ENCODE results near the gene HRH1.

DNA sequence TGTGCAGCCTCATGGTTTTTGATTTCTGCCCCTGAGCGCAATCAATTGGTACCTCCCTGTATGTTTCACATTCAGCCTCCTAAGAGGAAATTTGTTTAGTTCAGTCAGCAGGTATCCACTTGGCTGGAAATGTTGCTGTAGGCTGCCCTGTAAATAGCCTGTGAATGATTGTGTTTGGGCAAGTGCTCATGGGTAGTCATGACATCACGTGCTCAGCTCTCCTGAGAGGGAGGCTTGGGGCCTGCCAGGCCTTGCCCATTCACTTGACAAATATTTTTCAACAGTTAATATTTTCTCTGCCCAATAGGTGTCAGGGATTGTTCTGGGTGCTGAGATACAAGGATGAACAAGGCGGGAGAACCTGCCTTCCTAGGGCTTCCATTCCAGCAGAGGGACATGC, 13.3 kb downstream of the HRH1 start:
- no peak for TF ChIP-seq POLR2A (IDR thresholded peaks at IDR 0.05; ENCODE audit: low read depth)
- TF ChIP-seq, protein P1, sequence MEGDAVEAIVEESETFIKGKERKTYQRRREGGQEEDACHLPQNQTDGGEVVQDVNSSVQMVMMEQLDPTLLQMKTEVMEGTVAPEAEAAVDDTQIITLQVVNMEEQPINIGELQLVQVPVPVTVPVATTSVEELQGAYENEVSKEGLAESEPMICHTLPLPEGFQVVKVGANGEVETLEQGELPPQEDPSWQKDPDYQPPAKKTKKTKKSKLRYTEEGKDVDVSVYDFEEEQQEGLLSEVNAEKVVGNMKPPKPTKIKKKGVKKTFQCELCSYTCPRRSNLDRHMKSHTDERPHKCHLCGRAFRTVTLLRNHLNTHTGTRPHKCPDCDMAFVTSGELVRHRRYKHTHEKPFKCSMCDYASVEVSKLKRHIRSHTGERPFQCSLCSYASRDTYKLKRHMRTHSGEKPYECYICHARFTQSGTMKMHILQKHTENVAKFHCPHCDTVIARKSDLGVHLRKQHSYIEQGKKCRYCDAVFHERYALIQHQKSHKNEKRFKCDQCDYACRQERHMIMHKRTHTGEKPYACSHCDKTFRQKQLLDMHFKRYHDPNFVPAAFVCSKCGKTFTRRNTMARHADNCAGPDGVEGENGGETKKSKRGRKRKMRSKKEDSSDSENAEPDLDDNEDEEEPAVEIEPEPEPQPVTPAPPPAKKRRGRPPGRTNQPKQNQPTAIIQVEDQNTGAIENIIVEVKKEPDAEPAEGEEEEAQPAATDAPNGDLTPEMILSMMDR (IDR thresholded peaks at IDR 0.05) = no peak
- TF ChIP-seq POLR2AphosphoS5 (IDR thresholded peaks at IDR 0.05) = no peak

All from esophagus muscularis mucosa (tissue), 3 donors.